Common myeloid progenitor, CD34-positive (primary cell): ENCODE measurements around the gene ANKRD13C.

Experiments used
- CTCF ChIA-PET: fragments of 350-600 bp; sonication (Branson Sonifier 250); formaldehyde crosslinking; loops from one replicate; lab custom pipeline; 2021; ENCODE audit warnings: antibody characterized with exemption; lab: Charles Lee
- POLR2A ChIA-PET: fragments of 350-600 bp; sonication (Branson Sonifier 250); formaldehyde crosslinking; loops from one replicate; lab custom pipeline; 2021; ENCODE audit warnings: antibody characterized with exemption; lab: Charles Lee
- DNase-seq, 3 donors: peaks; one replicate each; pipeline versions ENCODE4 v3.0.0 to v3.0.0-alpha.2; 2013
- H3K27ac ChIP-seq, 2 experiments: 1 replicate in 1 of 2; 2 replicates in 1 of 2; pipeline ENCODE4 v1.7.0; 2013; ENCODE audit warnings: inconsistent platforms in 2 of 2, low read length in 2 of 2, mild to moderate bottlenecking in 2 of 2, low read depth in 1 of 2, moderate library complexity in 1 of 2; ENCODE audit not compliant: severe bottlenecking in 2 of 2, insufficient read depth in 1 of 2, poor library complexity in 1 of 2
- H3K27me3 ChIP-seq, 5 experiments: replicated peaks in 2 of 5; 1 replicate in 3 of 5; 2 replicates in 2 of 5; pipeline versions ENCODE4 v1.6.1 to v1.7.0; 2013; ENCODE audit warnings: low read length in 4 of 5, mild to moderate bottlenecking in 2 of 5, moderate library complexity in 2 of 5, inconsistent platforms in 1 of 5; ENCODE audit not compliant: insufficient read depth in 5 of 5, control insufficient read depth in 4 of 5
- H3K36me3 ChIP-seq, 4 experiments: 1 replicate in 2 of 4; 2 replicates in 2 of 4; pipeline versions ENCODE4 v1.6.1 to v1.7.0; 2013; ENCODE audit warnings: low read length in 3 of 4, control low read depth in 1 of 4, mild to moderate bottlenecking in 1 of 4; ENCODE audit not compliant: control insufficient read depth in 4 of 4, insufficient read depth in 4 of 4
- H3K4me1 ChIP-seq, 4 experiments: 1 replicate in 3 of 4; 2 replicates in 1 of 4; pipeline versions ENCODE4 v1.6.1 to v1.7.1; 2013; ENCODE audit warnings: low read length in 3 of 4, mild to moderate bottlenecking in 3 of 4, control low read depth in 1 of 4, inconsistent platforms in 1 of 4, moderate library complexity in 1 of 4; ENCODE audit not compliant: control insufficient read depth in 4 of 4, insufficient read depth in 4 of 4; ENCODE audit errors: control extremely low read depth in 1 of 4
- H3K4me3 ChIP-seq, 7 experiments: 1 replicate in 4 of 7; 2 replicates in 3 of 7; pipeline versions ENCODE4 v1.5.1 to v1.7.0; 2013; ENCODE audit warnings: mild to moderate bottlenecking in 7 of 7, low read length in 6 of 7, moderate library complexity in 6 of 7, inconsistent platforms in 2 of 7, low read depth in 2 of 7, control low read depth in 1 of 7; ENCODE audit not compliant: insufficient read depth in 4 of 7, control insufficient read depth in 1 of 7; ENCODE audit errors: extremely low read depth in 1 of 7
- H3K9me3 ChIP-seq, 5 experiments: 1 replicate in 4 of 5; 2 replicates in 1 of 5; pipeline versions ENCODE4 v1.6.1 to v1.7.1; 2013; ENCODE audit warnings: low read length in 4 of 5, mild to moderate bottlenecking in 2 of 5, inconsistent platforms in 1 of 5, low read depth in 1 of 5, moderate library complexity in 1 of 5; ENCODE audit not compliant: control insufficient read depth in 4 of 5, insufficient read depth in 2 of 5; ENCODE audit errors: control extremely low read depth in 1 of 5
- WGBS: methylation state at CpG from one replicate; pipeline ENCODE4 v1.1.5; 2013; ENCODE audit not compliant: insufficient coverage; 5-methylcytosine and 5-hydroxymethylcytosine counted together

The ANKRD13C gene

GRCh38 chr1:70392626-70393025, 38.1 kb upstream of the ANKRD13C start:
- POLR2A ChIA-PET = no interaction called here
- CTCF ChIA-PET = no interaction called here
- DNase-seq = no peak
- H3K4me3 ChIP-seq = no peak overlapping the region
- H3K36me3 ChIP-seq = no peaks in the 10 kb centered on the region
- H3K27ac ChIP-seq = no peak overlapping the region
- H3K4me1 ChIP-seq = no peaks in the 10 kb centered on the region
- no peaks in the 10 kb centered on the region for H3K9me3 ChIP-seq
- H3K27me3 ChIP-seq = peaks cover 0 to 2% (median 0%) of the 10 kb centered on the region in 5 experiments

- WGBS = 94% methylated on average over 5 of the region's 5 CpGs
Observed at GRCh38 chr1:70387507-70387906, 33.0 kb upstream of the ANKRD13C start.

GRCh38 chr1:70386121-70386520, 31.6 kb upstream of the ANKRD13C start:
- Histone ChIP-seq H3K27ac (no peak overlapping the region), H3K36me3 (no peaks in the 10 kb centered on the region), H3K4me3 (no peak overlapping the region), H3K9me3 (no peaks in the 10 kb centered on the region), H3K4me1 (no peaks in the 10 kb centered on the region), H3K27me3 (no peaks in the 10 kb centered on the region)
- POLR2A ChIA-PET = no interaction called here
- CTCF ChIA-PET = no interaction called here
- no CpG with 5 or more reads among the region's 2 CpGs for WGBS
- no peak for DNase-seq

More at GRCh38 chr1:70387507-70387906, 33.0 kb upstream of the ANKRD13C start:
- Histone ChIP-seq H3K27ac (no peak overlapping the region), H3K4me3 (no peak overlapping the region), H3K36me3 (no peaks in the 10 kb centered on the region), H3K9me3 (no peaks in the 10 kb centered on the region), H3K4me1 (no peaks in the 10 kb centered on the region), H3K27me3 (no peaks in the 10 kb centered on the region)
- POLR2A ChIA-PET = no interaction called here
- DNase-seq = no peak
- CTCF ChIA-PET = interaction anchor here (1.1 kb wide), 1 partner anchor 23 kb away, joined by 3 read pairs; no protein-coding TSS in a partner anchor

- no peaks in the 10 kb centered on the region for H3K27me3 ChIP-seq
- POLR2A ChIA-PET = no interaction called here
- no peaks in the 10 kb centered on the region for H3K4me1 ChIP-seq
- no peak for DNase-seq
- no peak overlapping the region for H3K27ac ChIP-seq
- H3K9me3 ChIP-seq = no peaks in the 10 kb centered on the region
- H3K36me3 ChIP-seq = no peaks in the 10 kb centered on the region
- CTCF ChIA-PET = no interaction called here
- 90% methylated on average over 3 of the region's 6 CpGs for WGBS
- no peak overlapping the region for H3K4me3 ChIP-seq
Observed at GRCh38 chr1:70385477-70385876, 31.0 kb upstream of the ANKRD13C start.

GRCh38 chr1:70384542-70384941, 30.0 kb upstream of the ANKRD13C start:
- no peaks in the 10 kb centered on the region for H3K4me1 ChIP-seq
- no CpG with 5 or more reads among the region's 2 CpGs for WGBS
- no peaks in the 10 kb centered on the region for H3K27me3 ChIP-seq
- H3K27ac ChIP-seq = no peak overlapping the region
- no peak for DNase-seq
- no peaks in the 10 kb centered on the region for H3K9me3 ChIP-seq
- CTCF ChIA-PET = no interaction called here
- no peak overlapping the region for H3K4me3 ChIP-seq
- no peaks in the 10 kb centered on the region for H3K36me3 ChIP-seq
- POLR2A ChIA-PET = no interaction called here

- H3K4me1 ChIP-seq = no peaks in the 10 kb centered on the region
- ChIA-PET POLR2A (no interaction called here), CTCF (no interaction called here)
- no peaks in the 10 kb centered on the region for H3K36me3 ChIP-seq
- H3K27ac ChIP-seq = no peak overlapping the region
- H3K27me3 ChIP-seq = no peaks in the 10 kb centered on the region
- H3K4me3 ChIP-seq = no peak overlapping the region
- DNase-seq = no peak
- 100% methylated on average over 1 of the region's 3 CpGs for WGBS
- H3K9me3 ChIP-seq = no peaks in the 10 kb centered on the region
Observed at GRCh38 chr1:70383483-70383882, 29.0 kb upstream of the ANKRD13C start.

- H3K27ac ChIP-seq = no peak overlapping the region
- no peak overlapping the region for H3K4me3 ChIP-seq
- H3K9me3 ChIP-seq = no peaks in the 10 kb centered on the region
- H3K4me1 ChIP-seq = no peaks in the 10 kb centered on the region
- ChIA-PET POLR2A (no interaction called here), CTCF (no interaction called here)
- DNase-seq = peak in 1 of 3 donors; percentile 5
- H3K27me3 ChIP-seq = no peaks in the 10 kb centered on the region
- H3K36me3 ChIP-seq = no peaks in the 10 kb centered on the region
Observed at GRCh38 chr1:70382682-70383081, 28.2 kb upstream of the ANKRD13C start.
